Stromal cell of bone marrow (primary cell): ENCODE data around the gene ACTG1.

Source experiments
- DNase-seq: peaks from one replicate; pipeline ENCODE4 v3.0.0-alpha.2; 2012; ENCODE audit warnings: low read depth

The ACTG1 gene

DNA sequence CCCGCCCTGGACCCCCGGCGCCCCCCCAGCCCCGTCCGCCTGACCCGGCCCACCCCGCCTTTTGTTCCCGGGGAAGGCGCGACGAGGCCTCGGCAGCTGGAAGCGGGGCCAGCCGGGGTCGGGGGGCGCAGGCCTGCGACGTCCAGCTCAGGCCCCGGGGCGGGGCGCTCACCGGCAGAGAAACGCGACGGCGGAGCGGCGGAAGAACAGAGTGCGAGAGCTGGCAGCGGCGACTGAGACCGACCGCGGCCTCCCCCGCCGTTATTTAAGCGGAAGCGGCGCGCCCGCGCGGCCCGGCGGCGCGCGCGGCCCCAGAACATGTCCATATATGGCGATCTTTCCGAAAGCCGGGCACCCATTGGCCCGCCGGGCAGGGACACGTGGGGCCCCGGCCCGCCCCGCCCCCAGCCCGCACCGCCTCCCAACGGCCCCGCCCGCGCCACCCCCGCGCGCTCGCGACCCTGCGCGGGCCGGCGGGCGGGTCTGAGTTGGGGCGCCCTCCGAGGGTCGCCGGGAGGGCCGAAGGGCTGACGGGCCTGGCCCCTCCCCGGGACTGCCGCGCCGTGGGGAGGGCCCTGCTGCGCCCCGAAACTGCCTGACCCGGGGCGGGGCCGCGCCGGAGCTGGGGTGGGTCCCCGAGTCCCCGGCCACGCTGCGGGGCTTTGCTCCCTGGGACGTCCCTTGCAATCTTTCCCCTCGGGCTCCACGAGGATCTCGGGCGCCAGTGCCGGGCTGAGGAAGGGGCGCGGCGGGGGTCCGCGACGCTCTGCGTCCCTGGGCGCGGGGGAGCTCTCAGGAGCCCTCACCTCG is at the start of gene ACTG1:
Gene ACTG1 (minus strand): TSS at position 238 of the 810 bp plus-strand sequence. CDS start 445 bp downstream, outside the sequence.
- DNase-seq: peak; percentile 88

GRCh38 chr17:81561494-81561885 is 48.9 kb upstream of the ACTG1 start:
- DNase-seq: peak; percentile 68

GRCh38 chr17:81558941-81559806 is 46.6 kb upstream of the ACTG1 start:
- DNase-seq: no peak

GRCh38 chr17:81558115-81558468 is 45.5 kb upstream of the ACTG1 start:
- DNase-seq: no peak

GRCh38 chr17:81557276-81558114 is 44.9 kb upstream of the ACTG1 start:
- no peak for DNase-seq

- no peak for DNase-seq
These were observed 44.3 kb upstream of the ACTG1 start for GRCh38 chr17:81556863-81557262.

GRCh38 chr17:81556175-81556691 is 43.6 kb upstream of the ACTG1 start:
- DNase-seq: peak; percentile 22

- peak; percentile 94 for DNase-seq
These were observed 41.1 kb upstream of the ACTG1 start for GRCh38 chr17:81553616-81554181.

DNA sequence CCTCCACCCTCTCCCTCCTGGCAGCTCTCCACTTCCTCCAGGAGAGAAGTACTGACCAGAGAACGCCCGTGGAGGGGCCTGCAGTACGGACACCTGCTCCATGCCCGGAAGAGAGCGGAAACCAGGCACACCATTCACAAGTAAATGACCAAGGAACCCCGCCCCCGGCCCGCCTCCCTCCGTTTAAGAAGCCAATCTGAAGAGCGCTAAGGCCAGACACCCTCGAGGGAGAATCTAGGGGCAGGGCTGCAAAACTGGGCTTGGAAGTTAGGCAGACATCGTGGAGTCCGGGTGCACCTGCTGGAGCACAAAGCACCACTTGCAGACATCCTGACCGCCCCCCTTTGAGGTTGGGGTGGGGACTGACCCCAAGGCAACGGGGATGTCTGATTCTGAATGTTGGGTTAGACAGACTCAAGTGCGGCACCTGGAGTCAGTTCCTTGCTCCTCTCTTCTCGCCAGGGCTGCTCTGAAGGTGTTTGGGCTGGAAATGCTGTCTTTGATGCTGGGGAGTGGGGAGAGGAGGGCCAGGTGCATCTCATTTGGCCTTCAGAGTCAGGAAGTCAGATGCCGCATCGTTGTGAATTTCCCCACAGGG is 40.5 kb upstream of the ACTG1 start:
- DNase-seq: peak; percentile 79

DNA sequence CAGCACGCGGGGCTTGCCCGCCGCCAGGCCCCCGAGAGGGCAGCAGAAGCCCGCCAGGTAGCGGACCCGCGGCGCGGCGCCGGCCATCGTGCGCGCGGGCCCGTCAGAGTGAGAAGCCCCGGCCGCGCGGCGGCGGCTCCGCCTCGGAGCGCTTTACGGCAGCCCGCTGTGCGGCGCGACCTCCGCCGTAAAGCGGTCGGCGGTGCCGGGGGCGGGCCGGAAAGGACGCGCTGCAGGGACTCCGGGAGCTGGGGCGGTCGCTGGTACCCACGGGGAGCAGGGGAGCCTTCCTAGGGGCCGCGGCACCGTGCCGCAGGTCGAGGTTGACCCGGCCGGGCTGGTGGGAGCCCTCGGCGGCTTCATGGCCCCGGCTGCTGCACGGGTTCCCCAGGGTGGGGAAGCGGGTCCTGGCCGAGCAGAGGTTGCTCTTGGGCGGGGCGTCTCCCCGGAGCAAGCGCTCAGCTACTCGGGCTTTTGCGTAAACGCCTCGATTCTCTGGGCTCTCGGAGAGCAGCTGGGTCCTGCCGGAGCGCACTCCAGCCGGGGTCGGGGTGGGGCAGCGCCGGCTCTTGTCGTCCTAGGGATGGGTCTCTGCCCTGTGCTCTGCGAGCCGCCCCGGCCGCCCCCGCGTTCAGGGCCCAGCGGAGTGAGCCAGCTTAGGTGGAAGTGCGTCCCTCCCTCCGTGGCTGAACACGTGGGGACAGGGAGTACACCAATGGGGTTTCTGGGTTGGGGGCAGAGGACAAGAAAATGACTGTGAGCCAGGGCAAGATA is 39.8 kb upstream of the ACTG1 start, which contains the start of gene FAAP100:
Gene FAAP100 (minus strand): TSS at position 110 of the 774 bp plus-strand sequence. CDS start 23 bp downstream, at position 87.
- DNase-seq: peak; percentile 66

GRCh38 chr17:81551458-81552243 is 39.1 kb upstream of the ACTG1 start:
- no peak for DNase-seq

- DNase-seq: no peak
These were observed 38.3 kb upstream of the ACTG1 start for GRCh38 chr17:81550830-81551457.

DNA sequence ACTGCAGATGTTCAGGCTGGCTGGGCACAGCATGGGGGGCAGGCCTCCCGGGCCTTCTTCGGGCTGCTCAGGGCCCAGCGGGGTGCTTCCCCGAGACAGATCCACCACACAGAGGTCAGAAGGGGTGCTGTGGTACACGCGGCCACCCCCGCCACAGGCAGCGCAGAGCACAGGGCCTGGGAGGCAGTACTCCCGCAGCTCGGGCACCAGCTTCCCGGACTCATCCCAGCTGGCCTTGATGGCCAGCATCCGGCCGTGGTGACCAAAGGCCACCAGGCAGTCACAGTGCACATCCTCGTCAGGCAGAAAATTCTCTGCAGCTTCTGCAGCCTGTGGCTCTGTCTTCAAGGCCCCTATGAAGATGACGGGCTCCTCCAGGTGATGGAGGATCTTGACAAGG is 37.7 kb upstream of the ACTG1 start:
- DNase-seq: no peak

GRCh38 chr17:81549826-81550225 is 37.2 kb upstream of the ACTG1 start:
- DNase-seq: no peak

DNA sequence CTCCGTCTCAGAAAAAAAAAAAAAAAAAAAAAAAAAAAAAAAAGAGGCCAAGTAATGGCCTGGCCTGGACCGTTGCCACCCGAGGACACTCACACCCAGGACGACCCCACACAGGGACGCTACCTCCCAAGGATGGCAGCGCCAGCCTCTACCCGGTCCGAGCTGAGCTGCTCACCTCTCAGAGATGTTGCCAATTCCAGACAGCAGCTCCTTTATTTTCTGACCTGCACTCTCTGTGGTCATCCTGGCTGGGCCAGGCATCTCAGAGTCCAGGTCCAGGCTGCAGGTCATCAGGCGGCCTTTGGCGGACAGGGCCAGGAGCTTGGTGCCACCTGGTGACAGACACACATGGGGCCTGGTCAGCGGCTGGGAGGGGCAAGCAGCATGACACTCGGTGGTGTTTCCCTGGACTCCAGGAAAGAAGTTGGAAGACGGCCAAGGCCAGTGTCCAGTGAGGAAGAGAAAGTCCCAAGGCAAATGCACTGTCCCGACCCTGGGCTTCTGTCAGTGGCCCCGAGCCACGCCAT is 36.5 kb upstream of the ACTG1 start:
- DNase-seq: no peak

DNA sequence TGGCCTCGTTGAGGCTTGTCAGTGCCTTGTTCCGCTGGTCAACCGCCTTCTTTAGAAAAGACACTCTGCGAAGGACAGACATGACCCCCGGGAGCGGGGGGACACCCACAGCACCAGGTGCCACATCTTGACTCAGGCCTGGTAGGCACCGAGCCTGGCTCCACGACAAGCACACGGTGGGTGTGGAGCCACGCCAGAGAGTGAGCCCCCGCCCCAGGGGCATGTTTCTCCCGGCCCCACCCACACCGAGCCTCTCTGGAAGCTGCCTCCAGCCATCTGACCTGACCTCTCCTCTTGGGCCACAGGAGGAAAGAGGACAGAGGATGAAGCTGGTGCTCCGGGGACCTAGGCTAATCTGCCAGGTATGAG is 35.0 kb upstream of the ACTG1 start:
- no peak for DNase-seq

DNA sequence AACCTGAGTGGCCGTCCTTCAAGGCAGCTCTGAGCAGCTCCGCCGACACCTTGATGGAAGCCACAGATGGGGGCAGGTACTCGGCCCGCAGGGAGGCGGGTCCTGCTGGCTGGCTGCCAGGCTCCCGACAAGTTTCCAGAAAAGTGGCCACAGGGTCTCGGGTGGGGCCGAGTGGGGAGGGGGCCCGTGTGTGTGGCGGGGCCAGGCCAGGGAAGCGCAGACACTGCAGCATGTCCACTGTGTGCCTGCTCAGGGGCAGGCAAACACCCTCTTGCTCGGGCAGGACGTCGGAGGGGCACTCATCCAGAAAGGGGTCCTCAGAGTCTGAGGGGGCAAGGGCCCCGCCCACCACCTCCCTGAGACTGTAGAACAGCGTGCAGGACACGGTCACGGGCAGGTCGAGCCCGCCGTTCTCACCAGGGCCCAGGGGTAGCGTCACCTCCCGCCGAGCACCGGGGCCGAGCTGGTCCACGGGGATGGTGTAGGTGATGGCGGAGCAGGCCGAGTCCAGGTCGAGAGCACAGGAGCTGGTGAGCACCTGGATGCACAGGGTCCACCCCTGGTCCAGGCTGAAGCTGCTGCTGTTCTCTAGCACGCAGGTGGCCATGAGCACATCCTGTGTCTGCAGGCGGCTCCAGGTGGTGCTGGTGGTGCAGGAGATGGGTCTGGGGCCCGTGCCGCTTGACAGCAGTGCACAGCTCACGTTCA is 34.5 kb upstream of the ACTG1 start:
- DNase-seq: no peak
